Neuron (in vitro differentiated cells): Measurements from ENCODE around the gene KCNN2.

ENCODE experiments used
- H2AFZ ChIP-seq: one replicate; pipeline ENCODE4 v1.6.1; 2013; ENCODE audit warnings: low read depth, mild to moderate bottlenecking, inconsistent platforms, low read length, moderate library complexity
- H3K27me3 ChIP-seq: one replicate; pipeline ENCODE4 v1.6.1; 2013; ENCODE audit warnings: low read length; ENCODE audit not compliant: insufficient read depth
- H3K36me3 ChIP-seq: one replicate; pipeline ENCODE4 v1.6.1; 2013; ENCODE audit warnings: low read length; ENCODE audit not compliant: insufficient read depth
- H3K4me1 ChIP-seq: one replicate; pipeline ENCODE4 v1.6.1; 2013; ENCODE audit warnings: low read length; ENCODE audit not compliant: insufficient read depth
- H3K4me3 ChIP-seq: 2 replicates; pipeline ENCODE4 v1.5.1; 2013; ENCODE audit warnings: mild to moderate bottlenecking, low read length, moderate library complexity
- H3K9me3 ChIP-seq: one replicate; pipeline ENCODE4 v1.6.1; 2013; ENCODE audit warnings: low read length

KCNN2 gene

GRCh38 chr5:114544561-114544960 is 182.7 kb downstream of the KCNN2 start:
- H3K36me3 ChIP-seq = no peaks in the 10 kb centered on the region
- no peaks in the 10 kb centered on the region for H3K27me3 ChIP-seq
- H3K4me3 ChIP-seq = no peak overlapping the region
- H2AFZ ChIP-seq = no peak overlapping the region
- no peaks in the 10 kb centered on the region for H3K4me1 ChIP-seq
- no peaks in the 10 kb centered on the region for H3K9me3 ChIP-seq
